ENCODE measurements around the gene UTP4. TPM values are rescaled to one million over a fixed set of nuclear protein-coding genes. Genes with fewer than 3 reads are reported as not detected.
"Not testable (repeated sequence)": the region's sequence is repeated elsewhere in the genome, so short reads cannot be mapped to it uniquely, and the experiment has no call there.

UTP4 gene
- total RNA-seq, 1 experiment from 2014 or later, result 61.7 TPM

DNA sequence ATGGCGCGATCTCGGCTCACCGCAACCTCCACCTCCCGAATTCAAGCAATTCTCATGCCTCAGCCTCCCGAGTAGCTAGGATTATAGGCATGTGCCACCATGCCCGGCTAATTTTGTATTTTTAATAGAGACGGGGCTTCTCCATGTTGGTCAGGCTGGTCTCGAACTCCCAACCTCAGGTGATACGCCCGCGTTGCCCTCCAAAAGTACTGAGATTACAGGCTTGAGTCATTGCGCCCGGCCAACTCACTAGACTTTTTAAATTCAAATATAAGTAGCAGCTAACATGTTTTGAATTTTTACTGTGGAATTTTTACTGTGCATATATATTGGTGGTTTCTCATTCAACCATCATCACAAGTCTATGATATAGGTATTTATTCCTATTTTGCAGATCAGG lies 7.5 kb upstream of the UTP4 start:
- CTCF ChIA-PET, result interaction anchor here (0.6 kb wide), 2 partner anchors 133 to 997 kb away, joined by 3 to 15 read pairs; no protein-coding TSS in a partner anchor
- POLR2A ChIA-PET; intact Hi-C loops (cut with micrococcal nuclease; ENCODE audit: unreplicated experiment); BruUV-seq (replicated peaks); DNase-seq (ENCODE audit: low read depth, low spot score); ATAC-seq; H3K4me3 ChIP-seq (ENCODE audit: low read depth in 2 of 2, low read length in 2 of 2); H3K36me3 ChIP-seq (ENCODE audit: control insufficient read depth, insufficient read depth, low read length); H3K9me3 ChIP-seq (ENCODE audit: control insufficient read depth, insufficient read depth, low read depth, low read length); H3K27ac ChIP-seq (ENCODE audit: low read length); H3K27me3 ChIP-seq (ENCODE audit: control insufficient read depth, insufficient read depth, low read length); H3K4me1 ChIP-seq (ENCODE audit: control insufficient read depth, insufficient read depth, low read length); in situ Hi-C loops (cut with HindIII; ENCODE audit: low pct_unique_long_range_greater_than_20kb, low sequenced_read_pairs): not testable (repeated sequence)

GRCh38 chr16:69126221-69126620 lies 6.2 kb upstream of the UTP4 start:
- Histone ChIP-seq H3K9me3 (ENCODE audit: control insufficient read depth, insufficient read depth, low read depth, low read length) (no peaks in the 10 kb centered on the region), H3K4me1 (ENCODE audit: control insufficient read depth, insufficient read depth, low read length) (peaks cover 9% of the 10 kb centered on the region; the same call in 1 of the 2 replicates), H3K27me3 (ENCODE audit: control insufficient read depth, insufficient read depth, low read length) (no peaks in the 10 kb centered on the region), H3K27ac (ENCODE audit: low read length) (no peak overlapping the region), H3K36me3 (ENCODE audit: control insufficient read depth, insufficient read depth, low read length) (peaks cover 3% of the 10 kb centered on the region), H3K4me3 (ENCODE audit: low read depth in 2 of 2, low read length in 2 of 2) (no peak overlapping the region)
- ChIA-PET CTCF (no interaction called here), POLR2A (no interaction called here)
- no peak for TF ChIP-seq TCF7L2 (IDR thresholded peaks at IDR 0.05; ENCODE audit: low read depth, low read length)
- no peak for TF ChIP-seq POLR2AphosphoS5 (IDR thresholded peaks at IDR 0.05; ENCODE audit: low read depth, low read length)
- TF ChIP-seq REST (IDR thresholded peaks at IDR 0.05; ENCODE audit: insufficient read depth in 1 of 2, low read depth in 2 of 2, low read length in 1 of 2), result no peak
- no peak for TF ChIP-seq CTCF (IDR thresholded peaks at IDR 0.05)
- TF ChIP-seq SIN3A (IDR thresholded peaks at IDR 0.05; ENCODE audit: borderline replicate concordance, insufficient read depth, low read depth, low read length), result no peak
- DNase-seq (ENCODE audit: low read depth, low spot score) (no peak), ATAC-seq (no peak)
- BruUV-seq (replicated peaks), result no TSS peak
- intact Hi-C loops (cut with micrococcal nuclease; ENCODE audit: unreplicated experiment) (no loop called here), in situ Hi-C loops (cut with HindIII; ENCODE audit: low pct_unique_long_range_greater_than_20kb, low sequenced_read_pairs) (no loop called here)

DNA sequence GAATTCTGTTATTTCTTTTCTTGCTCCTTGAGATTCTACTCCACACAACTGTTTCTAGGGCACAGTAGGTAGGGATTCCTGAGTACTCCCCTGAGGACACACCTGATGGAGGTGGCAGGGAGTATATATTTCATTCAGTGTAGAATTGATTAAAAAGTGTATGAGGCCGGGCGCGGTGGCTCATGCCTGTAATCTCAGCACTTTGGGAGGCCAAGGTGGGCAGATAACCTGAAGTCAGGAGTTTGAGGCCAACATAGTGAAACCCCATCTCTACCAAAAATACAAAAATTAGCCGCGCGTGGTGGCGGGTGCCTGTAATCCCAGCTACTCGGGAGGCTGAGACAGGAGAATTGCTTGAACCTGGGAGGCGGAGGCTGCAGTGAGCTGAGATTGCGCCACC lies 5.6 kb upstream of the UTP4 start:
- intact Hi-C loops (cut with micrococcal nuclease; ENCODE audit: unreplicated experiment); POLR2A ChIA-PET; CTCF ChIA-PET; H3K27me3 ChIP-seq (ENCODE audit: control insufficient read depth, insufficient read depth, low read length); DNase-seq (ENCODE audit: low read depth, low spot score); H3K27ac ChIP-seq (ENCODE audit: low read length); H3K36me3 ChIP-seq (ENCODE audit: control insufficient read depth, insufficient read depth, low read length); H3K9me3 ChIP-seq (ENCODE audit: control insufficient read depth, insufficient read depth, low read depth, low read length); BruUV-seq (replicated peaks); H3K4me3 ChIP-seq (ENCODE audit: low read depth in 2 of 2, low read length in 2 of 2); in situ Hi-C loops (cut with HindIII; ENCODE audit: low pct_unique_long_range_greater_than_20kb, low sequenced_read_pairs); H3K4me1 ChIP-seq (ENCODE audit: control insufficient read depth, insufficient read depth, low read length); ATAC-seq: not testable (repeated sequence)

All from Panc1 (cell line).